H1 (cell line): ENCODE results near the gene PKN3. TPM values are rescaled to one million over a fixed set of nuclear protein-coding genes. Genes with fewer than 3 reads are reported as not detected.

Source experiments
- CTCF ChIA-PET: fragments of 300-600 bp; sonication (Branson Sonifier 250); formaldehyde crosslinking; loops from one replicate; lab custom pipeline; 2021; ENCODE audit not compliant: partially characterized antibody; lab: Charles Lee
- POLR2A ChIA-PET: fragments of 300-600 bp; sonication (Branson Sonifier 250); formaldehyde crosslinking; loops from one replicate; lab custom pipeline; 2021; ENCODE audit warnings: inconsistent platforms; ENCODE audit not compliant: partially characterized antibody; lab: Charles Lee
- DNase-seq, 2 experiments: peaks; one replicate each; pipeline versions ENCODE4 v3.0.0 to v3.0.0-alpha.2; 2010 to 2022; ENCODE audit warnings: low spot score in 2 of 2, low read depth in 1 of 2, mixed read lengths in 1 of 2
- FAIRE-seq: peaks from 2 replicates; lab custom pipeline; 2011; peaks lifted over from hg19 to GRCh38; lab: Jason Lieb, UNC
- H2AFZ ChIP-seq: 2 replicates; pipeline ENCODE4 v1.8.1; 2012; ENCODE audit warnings: low read length, inconsistent platforms
- H2AK5ac ChIP-seq: 2 replicates; pipeline ENCODE4 v1.6.1; 2013; ENCODE audit warnings: low read depth, low read length
- H2BK120ac ChIP-seq: replicated peaks from 2 replicates; pipeline ENCODE3; 2013; ENCODE audit warnings: low read depth, low read length, inconsistent platforms
- H2BK12ac ChIP-seq: 2 replicates; pipeline ENCODE4 v1.6.1; 2013; ENCODE audit warnings: low read depth, low read length
- H2BK15ac ChIP-seq: 2 replicates; pipeline ENCODE4 v1.6.1; 2013; ENCODE audit warnings: low read length
- H2BK20ac ChIP-seq: 2 replicates; pipeline ENCODE4 v1.6.1; 2013; ENCODE audit warnings: low read length
- H2BK5ac ChIP-seq: 2 replicates; pipeline ENCODE4 v1.6.1; 2013; ENCODE audit warnings: low read depth, low read length
- H3K14ac ChIP-seq: 2 replicates; pipeline ENCODE4 v1.6.1; 2013; ENCODE audit warnings: inconsistent platforms; ENCODE audit not compliant: insufficient read length
- H3K18ac ChIP-seq: 2 replicates; pipeline ENCODE4 v1.6.1; 2013; ENCODE audit warnings: low read length; ENCODE audit errors: extremely low read depth
- H3K23ac ChIP-seq: 2 replicates; pipeline ENCODE4 v1.6.1; 2013; ENCODE audit warnings: inconsistent platforms; ENCODE audit not compliant: insufficient read length
- H3K23me2 ChIP-seq: 2 replicates; pipeline ENCODE4 v1.6.1; 2013; ENCODE audit warnings: low read depth, low read length
- H3K27ac ChIP-seq: 2 replicates; pipeline ENCODE4 v1.6.1; 2011; ENCODE audit warnings: low read depth, low read length, inconsistent platforms
- H3K27me3 ChIP-seq, 4 experiments: replicated peaks in 1 of 4; 1 replicate in 1 of 4; 2 replicates in 3 of 4; pipeline versions ENCODE4 v1.6.1 to v1.8.1; 2011 to 2013; ENCODE audit warnings: low read length in 3 of 4, mild to moderate bottlenecking in 3 of 4, inconsistent platforms in 2 of 4, mixed read lengths in 2 of 4, moderate library complexity in 1 of 4; ENCODE audit not compliant: control insufficient read depth in 3 of 4, insufficient read depth in 3 of 4; ENCODE audit errors: extremely low read depth in 1 of 4
- H3K36me3 ChIP-seq, 4 experiments: 2 replicates each; pipeline versions ENCODE4 v1.6.1 to v1.8.1; 2011 to 2013; ENCODE audit warnings: mild to moderate bottlenecking in 4 of 4, low read length in 3 of 4, moderate library complexity in 2 of 4, control low read depth in 1 of 4, inconsistent platforms in 1 of 4; ENCODE audit not compliant: insufficient read depth in 4 of 4, control insufficient read depth in 2 of 4
- H3K4ac ChIP-seq: replicated peaks from 2 replicates; pipeline ENCODE3; 2013; ENCODE audit warnings: low read length, low read depth, mixed read lengths, inconsistent platforms; ENCODE audit not compliant: insufficient read length
- H3K4me1 ChIP-seq, 4 experiments: replicated peaks in 1 of 4; 1 replicate in 1 of 4; 2 replicates in 3 of 4; pipeline versions ENCODE4 v1.6.1 to v1.8.1; 2011 to 2013; ENCODE audit warnings: low read length in 3 of 4, inconsistent platforms in 2 of 4, mixed read lengths in 1 of 4; ENCODE audit not compliant: insufficient read depth in 4 of 4, control insufficient read depth in 3 of 4
- H3K4me2 ChIP-seq, 2 experiments: 2 replicates each; pipeline versions ENCODE4 v1.6.1 to v1.8.1; 2011 to 2013; ENCODE audit warnings: low read depth in 2 of 2, low read length in 2 of 2, control low read depth in 1 of 2, inconsistent platforms in 1 of 2, mild to moderate bottlenecking in 1 of 2; ENCODE audit not compliant: insufficient read depth in 1 of 2
- H3K4me3 ChIP-seq, 4 experiments: fragments of 200-600, 300-600 bp in 1 of 4; sonication (generic), shearing (Covaris generic), sonication (Bioruptor Twin) in 1 of 4; 2 replicates each; pipeline versions ENCODE4 v1.5.1 to v1.8.1; 2011 to 2016; ENCODE audit warnings: low read length in 4 of 4, low read depth in 3 of 4, control low read depth in 2 of 4, inconsistent platforms in 2 of 4, mild to moderate bottlenecking in 2 of 4, mixed read lengths in 1 of 4, moderate library complexity in 1 of 4; ENCODE audit not compliant: insufficient read depth in 2 of 4; ENCODE audit errors: extremely low read depth in 1 of 4
- H3K56ac ChIP-seq: replicated peaks from 2 replicates; pipeline ENCODE3; 2013; ENCODE audit warnings: low read depth, mild to moderate bottlenecking, mixed read lengths, low read length, inconsistent platforms; ENCODE audit not compliant: insufficient read length
- H3K79me1 ChIP-seq: 2 replicates; pipeline ENCODE4 v1.6.1; 2013; ENCODE audit warnings: low read depth, low read length, control low read depth
- H3K79me2 ChIP-seq, 2 experiments: 2 replicates each; pipeline versions ENCODE4 v1.6.1 to v1.8.1; 2012 to 2013; ENCODE audit warnings: low read length in 2 of 2, mild to moderate bottlenecking in 2 of 2, inconsistent platforms in 1 of 2; ENCODE audit not compliant: insufficient read depth in 2 of 2, control insufficient read depth in 1 of 2
- H3K9ac ChIP-seq, 4 experiments: replicated peaks in 1 of 4; 1 replicate in 1 of 4; 2 replicates in 3 of 4; pipeline versions ENCODE4 v1.6.1 to v1.8.1; 2011 to 2013; ENCODE audit warnings: low read depth in 3 of 4, low read length in 3 of 4, control low read depth in 2 of 4, mild to moderate bottlenecking in 2 of 4, moderate library complexity in 2 of 4, inconsistent platforms in 1 of 4; ENCODE audit errors: extremely low read depth in 1 of 4
- H3K9me3 ChIP-seq, 2 experiments: 2 replicates each; pipeline versions ENCODE4 v1.6.1 to v1.8.1; 2012 to 2013; ENCODE audit warnings: mild to moderate bottlenecking in 2 of 2, moderate library complexity in 2 of 2, control low read depth in 1 of 2, inconsistent platforms in 1 of 2, low read depth in 1 of 2, low read length in 1 of 2, mixed read lengths in 1 of 2; ENCODE audit not compliant: insufficient read depth in 2 of 2
- H4K20me1 ChIP-seq, 2 experiments: replicated peaks in 1 of 2; 2 replicates each; pipeline versions ENCODE3 to v1.8.1; 2011 to 2013; ENCODE audit warnings: inconsistent platforms in 2 of 2, low read length in 2 of 2, mild to moderate bottlenecking in 1 of 2; ENCODE audit not compliant: insufficient read depth in 2 of 2, control insufficient read depth in 1 of 2
- H4K5ac ChIP-seq: 2 replicates; pipeline ENCODE4 v1.6.1; 2013; ENCODE audit warnings: low read length, low read depth, mixed read lengths, inconsistent platforms; ENCODE audit not compliant: insufficient read length
- H4K8ac ChIP-seq: 2 replicates; pipeline ENCODE4 v1.8.0; 2013; ENCODE audit warnings: mild to moderate bottlenecking, moderate library complexity, low read length, inconsistent platforms; ENCODE audit not compliant: insufficient read depth; ENCODE audit errors: extremely low read depth
- H4K91ac ChIP-seq: replicated peaks from 2 replicates; pipeline ENCODE3; 2013; ENCODE audit warnings: low read length, mixed read lengths, inconsistent platforms; ENCODE audit not compliant: insufficient read length
- CEBPB ChIP-seq: IDR thresholded peaks from 2 replicates; pipeline ENCODE4 v1.6.1; 2012; ENCODE audit warnings: low read depth, low read length
- SP2 ChIP-seq: IDR thresholded peaks from 2 replicates; pipeline ENCODE4 v1.6.1; 2012; ENCODE audit warnings: mild to moderate bottlenecking, low read length, inconsistent platforms
- WGBS, 2 experiments: shearing (Covaris generic) in 1 of 2; methylation state at CpG; one replicate each; pipeline versions ENCODE4 v1.1.6 to v1.1.7; 2013 to 2015; ENCODE audit warnings: low lambda C conversion rate in 2 of 2, mixed read lengths in 2 of 2, inconsistent platforms in 1 of 2, low coverage in 1 of 2, missing lambda C conversion rate in 1 of 2; ENCODE audit not compliant: insufficient replicate concordance in 2 of 2, insufficient coverage in 1 of 2, insufficient read length in 1 of 2; ENCODE audit errors: extremely low coverage in 1 of 2, missing lambda C conversion rate in 1 of 2; 5-methylcytosine and 5-hydroxymethylcytosine counted together
- polyA plus RNA-seq, 7 experiments: library from polyadenylated mRNA; depleted of rRNA in 3 of 7; stranded (reverse) in 5 of 7; unstranded in 2 of 7; fragments of >200 nt in 5 of 7; fragments of 200-250 nt in 2 of 7; gene quantifications; 1 replicate in 5 of 7; 2 replicates in 1 of 7; 4 replicates in 1 of 7; pipeline versions ENCODE4 v1.2.1 to v1.2.3, GENCODE V29; 2011 to 2013; ENCODE audit warnings: missing spikeins in 2 of 7, mixed read lengths in 2 of 7
- total RNA-seq: library from RNA; stranded (reverse); fragmentation: NEBNext Ultra II Directional; extraction: Animal tissue kit (Norgen Biotek cat#: 25700); gene quantifications from 2 replicates; pipeline ENCODE4 v1.2.1, GENCODE V29; 2021

Gene PKN3
- total and polyA plus RNA-seq, 2 of the 8 experiments (the other 6 are each of a cell fraction or from before 2014, with no cell fraction given), result 15.7 to 16.3 TPM

DNA sequence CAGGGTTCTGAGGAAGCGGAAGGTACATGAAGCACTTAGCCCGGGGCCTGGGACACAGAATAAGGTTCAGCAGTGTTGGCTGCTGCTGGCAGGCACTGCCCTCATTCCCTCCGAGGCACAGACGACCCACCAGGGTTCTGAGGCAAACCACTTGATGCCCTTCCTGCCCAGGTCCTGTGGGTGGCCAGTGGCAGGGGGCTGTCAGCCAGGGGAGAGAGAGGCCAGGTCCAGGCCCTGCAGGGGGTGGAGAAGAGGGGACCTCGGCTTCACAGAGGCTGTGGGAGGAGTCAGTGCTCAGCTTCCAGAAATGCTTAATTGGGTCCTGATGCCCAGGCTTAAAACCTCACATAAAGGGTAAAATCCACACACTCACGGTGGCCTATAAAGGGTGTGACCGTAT, 26.0 kb downstream of the PKN3 start:
- DNase-seq (no peak), FAIRE-seq (no peak)
- H4K91ac ChIP-seq, result no peak overlapping the region
- TF ChIP-seq SP2, result no peak
- no peak for TF ChIP-seq CEBPB

More for the DNA sequence above, 26.0 kb downstream of the PKN3 start:
- Histone ChIP-seq H3K14ac (no peak overlapping the region), H2BK20ac (no peak overlapping the region), H2AFZ (no peak overlapping the region), H2BK15ac (no peak overlapping the region), H3K4me2 (no peak overlapping the region), H3K23me2 (peaks cover 7% of the 10 kb centered on the region), H2BK120ac (no peak overlapping the region), H3K79me2 (no peaks in the 10 kb centered on the region), H2BK12ac (no peak overlapping the region), H3K4me1 (peaks cover 0 to under 1% (median 0%) of the 10 kb centered on the region in 4 experiments; a peak in 2 of 7 replicates), H2AK5ac (no peak overlapping the region; the same call in 1 of the 2 replicates), H3K27me3 (no peaks in the 10 kb centered on the region), H3K9me3 (no peaks in the 10 kb centered on the region), H3K36me3 (peaks cover 0 to 2% (median under 1%) of the 10 kb centered on the region in 4 experiments; a peak in 1 of 8 replicates), H4K8ac (no peak overlapping the region), H3K23ac (no peak overlapping the region), H3K4ac (no peak overlapping the region), H3K79me1 (peaks cover 2% of the 10 kb centered on the region; the same call in 1 of the 2 replicates), H3K9ac (no peak overlapping the region), H3K27ac (no peak overlapping the region), H3K4me3 (no peak overlapping the region), H4K5ac (no peak overlapping the region), H3K56ac (no peak overlapping the region), H2BK5ac (no peak overlapping the region), H4K20me1 (no peaks in the 10 kb centered on the region), H3K18ac (no peak overlapping the region)
- ChIA-PET CTCF (interaction anchor here (0.8 to 2.6 kb wide), 4 partner anchors 13 to 93 kb away, joined by 3 to 9 read pairs (median 3); partner anchors contain the start of gene PKN3), POLR2A (interaction anchor here (1.4 to 1.8 kb wide), 4 partner anchors 19 to 45 kb away, joined by 3 to 4 read pairs (median 4); no protein-coding TSS in a partner anchor)
- WGBS, 2 experiments, result 96% methylated on average over 6 of the region's 7 CpGs; no CpG with 5 or more reads in 1 of the 2 experiments
